ENCODE results near the gene VPS33B. TPM values are rescaled to one million over a fixed set of nuclear protein-coding genes. Genes with fewer than 3 reads are reported as not detected.
"Not testable (repeated sequence)": the region's sequence is repeated elsewhere in the genome, so short reads cannot be mapped to it uniquely, and the experiment has no call there.

The VPS33B gene
- polyA plus RNA-seq, 1 experiment = 12.3 TPM

DNA sequence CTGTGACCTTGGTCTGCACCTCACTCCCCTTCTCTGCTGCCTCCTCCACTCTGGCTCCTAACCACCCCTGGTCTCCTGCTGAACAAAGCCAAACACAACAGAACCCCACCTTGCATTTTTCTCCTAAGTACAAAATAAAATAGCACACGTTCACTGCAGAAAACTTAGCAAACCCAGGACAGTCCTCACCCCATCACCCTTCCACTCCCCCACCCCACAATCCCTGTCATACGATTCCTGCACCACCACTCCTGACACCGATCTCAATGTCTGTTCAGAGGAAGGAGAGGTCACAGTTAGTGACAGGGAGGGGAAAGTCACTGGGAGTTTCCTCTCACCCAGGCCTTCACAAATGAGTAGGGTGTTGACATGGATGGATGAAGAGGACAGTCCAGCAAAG, 4.2 kb downstream of the VPS33B start:
- no peaks in the 10 kb centered on the region; the same call in 1 of the 2 replicates for H3K9me3 ChIP-seq (ENCODE audit: control insufficient read depth, insufficient read depth, low read length)
- no peak overlapping the region for H3K27ac ChIP-seq (ENCODE audit: low read depth, low read length)
- ChIA-PET POLR2A (no interaction called here), CTCF (no interaction called here)
- no peaks in the 10 kb centered on the region for H3K27me3 ChIP-seq (ENCODE audit: control insufficient read depth, insufficient read depth, low read length)
- H3K4me3 ChIP-seq (ENCODE audit: low read depth, low read length) = no peak overlapping the region
- DNase-seq (ENCODE audit: low read depth, low spot score) = no peak
- TF ChIP-seq, protein P1, sequence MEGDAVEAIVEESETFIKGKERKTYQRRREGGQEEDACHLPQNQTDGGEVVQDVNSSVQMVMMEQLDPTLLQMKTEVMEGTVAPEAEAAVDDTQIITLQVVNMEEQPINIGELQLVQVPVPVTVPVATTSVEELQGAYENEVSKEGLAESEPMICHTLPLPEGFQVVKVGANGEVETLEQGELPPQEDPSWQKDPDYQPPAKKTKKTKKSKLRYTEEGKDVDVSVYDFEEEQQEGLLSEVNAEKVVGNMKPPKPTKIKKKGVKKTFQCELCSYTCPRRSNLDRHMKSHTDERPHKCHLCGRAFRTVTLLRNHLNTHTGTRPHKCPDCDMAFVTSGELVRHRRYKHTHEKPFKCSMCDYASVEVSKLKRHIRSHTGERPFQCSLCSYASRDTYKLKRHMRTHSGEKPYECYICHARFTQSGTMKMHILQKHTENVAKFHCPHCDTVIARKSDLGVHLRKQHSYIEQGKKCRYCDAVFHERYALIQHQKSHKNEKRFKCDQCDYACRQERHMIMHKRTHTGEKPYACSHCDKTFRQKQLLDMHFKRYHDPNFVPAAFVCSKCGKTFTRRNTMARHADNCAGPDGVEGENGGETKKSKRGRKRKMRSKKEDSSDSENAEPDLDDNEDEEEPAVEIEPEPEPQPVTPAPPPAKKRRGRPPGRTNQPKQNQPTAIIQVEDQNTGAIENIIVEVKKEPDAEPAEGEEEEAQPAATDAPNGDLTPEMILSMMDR (IDR thresholded peaks at IDR 0.05; ENCODE audit: low read depth, low read length) = no peak

- no peak overlapping the region for H3K4me3 ChIP-seq (ENCODE audit: low read depth, low read length)
- H3K27me3 ChIP-seq (ENCODE audit: control insufficient read depth, insufficient read depth, low read length) = no peaks in the 10 kb centered on the region
- TF ChIP-seq, protein P1 (IDR thresholded peaks at IDR 0.05; ENCODE audit: low read depth, low read length) = no peak
- H3K9me3 ChIP-seq (ENCODE audit: control insufficient read depth, insufficient read depth, low read length) = no peaks in the 10 kb centered on the region; the same call in 1 of the 2 replicates
- H3K27ac ChIP-seq (ENCODE audit: low read depth, low read length) = no peak overlapping the region
- POLR2A ChIA-PET = no interaction called here
- no peak for DNase-seq (ENCODE audit: low read depth, low spot score)
- CTCF ChIA-PET = no interaction called here
Observed at GRCh38 chr15:91017716-91018115, 4.7 kb downstream of the VPS33B start.

DNA sequence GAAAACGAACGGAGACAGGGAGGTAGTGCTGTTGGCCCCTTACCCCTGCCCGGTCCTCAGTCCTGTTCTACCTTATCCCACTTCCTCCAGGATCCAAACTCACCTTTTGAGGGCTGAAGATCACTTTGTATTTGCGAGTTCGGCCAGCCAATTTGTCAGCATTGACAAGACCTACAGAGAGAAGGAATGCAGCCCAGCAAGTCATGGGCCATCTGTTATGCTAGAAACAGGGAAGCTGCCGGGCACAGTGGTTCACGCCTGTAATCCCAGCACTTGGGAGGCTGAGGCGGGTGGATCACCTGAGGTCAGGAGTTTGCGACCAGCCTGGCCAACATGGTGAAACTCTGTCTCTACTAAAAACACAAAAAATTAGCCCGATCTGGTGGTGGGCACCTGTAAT, 8.7 kb downstream of the VPS33B start:
- H3K4me3 ChIP-seq (ENCODE audit: low read depth, low read length); H3K27me3 ChIP-seq (ENCODE audit: control insufficient read depth, insufficient read depth, low read length); DNase-seq (ENCODE audit: low read depth, low spot score); H3K27ac ChIP-seq (ENCODE audit: low read depth, low read length); H3K9me3 ChIP-seq (ENCODE audit: control insufficient read depth, insufficient read depth, low read length); POLR2A ChIA-PET: not testable (repeated sequence)
- CTCF ChIA-PET = interaction anchor here (0.7 kb wide), 1 partner anchor 229 kb away, joined by 9 read pairs; no protein-coding TSS in a partner anchor

GRCh38 chr15:91007266-91007665, 15.1 kb downstream of the VPS33B start:
- H3K9me3 ChIP-seq (ENCODE audit: control insufficient read depth, insufficient read depth, low read length) = no peaks in the 10 kb centered on the region
- CTCF ChIA-PET = interaction anchor here (0.8 kb wide), 1 partner anchor 19 kb away, joined by 3 read pairs; no protein-coding TSS in a partner anchor
- no peaks in the 10 kb centered on the region for H3K27me3 ChIP-seq (ENCODE audit: control insufficient read depth, insufficient read depth, low read length)
- POLR2A ChIA-PET = no interaction called here
- H3K4me3 ChIP-seq (ENCODE audit: low read depth, low read length) = no peak overlapping the region
- no peak overlapping the region for H3K27ac ChIP-seq (ENCODE audit: low read depth, low read length)
- TF ChIP-seq, protein P1 (IDR thresholded peaks at IDR 0.05; ENCODE audit: low read depth, low read length) = no peak
- no peak for DNase-seq (ENCODE audit: low read depth, low spot score)

DNA sequence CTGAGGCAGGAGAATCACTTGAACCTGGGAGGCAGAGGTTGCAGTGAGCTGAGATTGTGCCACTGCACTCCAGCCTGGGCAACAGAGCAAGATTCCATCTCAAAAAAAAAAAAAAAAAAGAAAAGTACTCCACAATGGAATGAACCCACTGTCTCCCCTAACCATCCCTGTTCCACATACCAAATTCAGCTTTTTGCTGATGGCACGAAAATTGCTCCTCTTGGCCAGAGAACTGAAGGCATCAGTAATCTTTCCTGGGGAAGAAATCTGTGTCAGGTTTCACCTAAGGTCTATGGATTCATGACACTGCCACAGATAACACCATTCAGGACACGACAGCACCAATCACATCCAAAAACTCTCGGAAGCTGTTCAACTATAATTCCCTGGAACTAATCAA, 21.2 kb downstream of the VPS33B start:
- no peak overlapping the region for H3K27ac ChIP-seq (ENCODE audit: low read depth, low read length)
- no peaks in the 10 kb centered on the region for H3K27me3 ChIP-seq (ENCODE audit: control insufficient read depth, insufficient read depth, low read length)
- no peaks in the 10 kb centered on the region for H3K9me3 ChIP-seq (ENCODE audit: control insufficient read depth, insufficient read depth, low read length)
- ChIA-PET POLR2A (no interaction called here), CTCF (interaction anchor here (0.6 to 0.8 kb wide), 2 partner anchors 44 to 271 kb away, joined by 3 read pairs; no protein-coding TSS in a partner anchor)
- TF ChIP-seq, protein P1 (IDR thresholded peaks at IDR 0.05; ENCODE audit: low read depth, low read length) = no peak
- no peak for DNase-seq (ENCODE audit: low read depth, low spot score)
- no peak overlapping the region for H3K4me3 ChIP-seq (ENCODE audit: low read depth, low read length)

- TF ChIP-seq, protein P1 (IDR thresholded peaks at IDR 0.05; ENCODE audit: low read depth, low read length) = no peak
- Histone ChIP-seq H3K27ac (ENCODE audit: low read depth, low read length) (no peak overlapping the region), H3K4me3 (ENCODE audit: low read depth, low read length) (no peak overlapping the region), H3K9me3 (ENCODE audit: control insufficient read depth, insufficient read depth, low read length) (no peaks in the 10 kb centered on the region; the same call in 1 of the 2 replicates), H3K27me3 (ENCODE audit: control insufficient read depth, insufficient read depth, low read length) (no peaks in the 10 kb centered on the region)
- no peak for DNase-seq (ENCODE audit: low read depth, low spot score)
- ChIA-PET CTCF (no interaction called here), POLR2A (no interaction called here)
Observed at GRCh38 chr15:90998737-90999136, 23.7 kb downstream of the VPS33B start.
